SK-N-MC (cell line): ENCODE results near the gene ANKAR.

ENCODE experiments used
- DNase-seq: peaks from one replicate; pipeline ENCODE4 v3.0.0-alpha.2; 2011; ENCODE audit warnings: low read depth, low spot score
- H3K27ac ChIP-seq: fragments of 200-600 bp; sonication (generic); 2 replicates; pipeline ENCODE4 v1.5.1; 2016; ENCODE audit warnings: mixed run types
- H3K36me3 ChIP-seq: fragments of 200-600 bp; sonication (generic); 2 replicates; pipeline ENCODE4 v1.6.1; 2017; ENCODE audit warnings: antibody characterized with exemption, low read length, mixed read lengths; ENCODE audit not compliant: insufficient read depth
- H3K4me3 ChIP-seq: fragments of 200-600 bp; sonication (generic); 2 replicates; pipeline ENCODE4 v1.5.1; 2016
- H3K9ac ChIP-seq: fragments of 200-600 bp; sonication (generic); 2 replicates; pipeline ENCODE4 v1.8.0; 2017; ENCODE audit warnings: mixed run types, mixed read lengths; ENCODE audit not compliant: insufficient read length
- H3K9me3 ChIP-seq: fragments of 200-600 bp; sonication (generic); 2 replicates; pipeline ENCODE4 v1.6.1; 2017; ENCODE audit warnings: low read depth, mild to moderate bottlenecking, antibody characterized with exemption, low read length, moderate library complexity, mixed read lengths
- EZH2 ChIP-seq: fragments of 200-600 bp; sonication (generic); IDR thresholded peaks from one replicate; pipeline ENCODE4 v1.6.1; 2017; ENCODE audit warnings: antibody characterized with exemption
- FOXP2 ChIP-seq: optimal IDR thresholded peaks from 2 replicates; pipeline ENCODE3; 2011; ENCODE audit warnings: mild to moderate bottlenecking, moderate library complexity; ENCODE audit not compliant: insufficient read depth; ENCODE audit errors: extremely low read length, control extremely low read depth
- POLR2AphosphoS5 ChIP-seq: IDR thresholded peaks from 2 replicates; pipeline ENCODE4 v1.6.1; 2012; ENCODE audit warnings: mild to moderate bottlenecking, low read depth, low read length, borderline replicate concordance

Gene ANKAR, protein sequence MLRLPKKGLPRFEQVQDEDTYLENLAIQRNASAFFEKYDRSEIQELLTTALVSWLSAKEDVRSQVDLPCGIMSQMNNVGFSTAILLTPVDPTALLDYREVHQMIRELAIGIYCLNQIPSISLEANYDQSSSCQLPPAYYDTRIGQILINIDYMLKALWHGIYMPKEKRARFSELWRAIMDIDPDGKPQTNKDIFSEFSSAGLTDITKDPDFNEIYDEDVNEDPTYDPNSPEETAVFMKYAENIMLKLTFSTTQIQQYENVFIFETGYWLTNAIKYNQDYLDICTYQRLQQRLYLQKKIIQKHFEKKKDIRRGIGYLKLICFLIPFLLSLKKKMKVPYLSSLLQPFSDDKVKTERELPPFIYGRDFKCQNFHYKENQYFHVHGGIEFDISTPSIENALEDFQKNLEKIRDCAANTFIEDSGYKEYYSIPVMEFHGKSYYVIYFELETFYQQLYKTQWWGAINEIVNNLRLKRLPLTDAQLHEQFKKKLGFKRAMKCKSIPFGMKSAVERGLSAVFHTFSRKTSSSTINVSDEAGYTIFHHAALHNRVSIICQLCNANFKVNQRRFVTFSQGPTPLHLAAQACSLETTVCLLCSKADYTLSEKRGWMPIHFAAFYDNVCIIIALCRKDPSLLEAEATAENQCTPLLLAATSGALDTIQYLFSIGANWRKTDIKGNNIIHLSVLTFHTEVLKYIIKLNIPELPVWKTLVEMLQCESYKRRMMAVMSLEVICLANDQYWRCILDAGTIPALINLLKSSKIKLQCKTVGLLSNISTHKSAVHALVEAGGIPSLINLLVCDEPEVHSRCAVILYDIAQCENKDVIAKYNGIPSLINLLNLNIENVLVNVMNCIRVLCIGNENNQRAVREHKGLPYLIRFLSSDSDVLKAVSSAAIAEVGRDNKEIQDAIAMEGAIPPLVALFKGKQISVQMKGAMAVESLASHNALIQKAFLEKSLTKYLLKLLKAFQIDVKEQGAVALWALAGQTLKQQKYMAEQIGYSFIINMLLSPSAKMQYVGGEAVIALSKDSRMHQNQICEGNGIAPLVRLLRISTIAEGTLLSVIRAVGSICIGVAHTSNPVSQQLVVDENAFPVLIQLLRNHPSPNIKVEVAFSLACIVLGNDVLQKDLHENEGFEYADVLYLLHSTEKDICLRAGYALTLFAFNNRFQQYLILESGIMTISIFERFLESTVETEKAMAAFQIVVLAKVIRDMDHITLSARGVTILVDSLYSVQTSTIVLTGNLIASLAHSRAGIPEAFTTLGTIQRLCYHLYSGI (N-terminal part only)

GRCh38 chr2:189674374-189675112, at the start of gene ANKAR:
ANKAR (plus strand) TSS chr2:189674670; CDS start chr2:189676491, 1,821 bp downstream.
- TF ChIP-seq FOXP2 (no peak), EZH2 (no peak), POLR2AphosphoS5 (no peak)
- no peak for DNase-seq
- H3K27ac ChIP-seq, result no peak within 1 kb of the TSS
- H3K4me3 ChIP-seq, result no peak within 1 kb of the TSS
- H3K9me3 ChIP-seq, result peaks cover 4% of the 10 kb centered on the region; the same call in 1 of the 2 replicates
- H3K9ac ChIP-seq, result no peak within 1 kb of the TSS
- H3K36me3 ChIP-seq, result peaks cover 73% of the 10 kb centered on the region

DNA sequence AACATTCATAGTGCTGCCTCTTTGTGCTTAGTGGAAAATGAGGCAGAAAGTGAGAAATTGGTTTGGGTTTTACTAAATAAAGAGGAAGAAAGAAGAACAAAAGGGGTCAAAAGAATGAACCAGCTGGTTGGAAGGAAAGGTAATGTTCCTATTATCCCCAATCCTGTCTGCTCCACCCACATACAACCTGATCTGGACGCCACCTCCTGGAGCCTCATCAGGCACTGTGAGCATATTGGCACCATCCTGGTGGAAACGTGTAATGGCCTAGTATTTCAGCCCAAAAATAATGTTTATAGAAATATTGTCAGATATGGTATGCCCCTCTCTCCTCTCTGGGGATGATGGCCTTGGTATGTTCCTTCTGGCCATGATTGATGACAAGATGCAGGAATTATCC, 48.8 kb upstream of the ANKAR start:
- Histone ChIP-seq H3K9ac (no peak overlapping the region), H3K9me3 (no peaks in the 10 kb centered on the region), H3K36me3 (no peaks in the 10 kb centered on the region), H3K27ac (no peak overlapping the region), H3K4me3 (no peak overlapping the region)
- TF ChIP-seq POLR2AphosphoS5, result no peak
- DNase-seq, result no peak

GRCh38 chr2:189627789-189628188, 46.7 kb upstream of the ANKAR start:
- TF ChIP-seq FOXP2 (no peak), POLR2AphosphoS5 (no peak), EZH2 (no peak)
- H3K9ac ChIP-seq, result no peak overlapping the region
- no peaks in the 10 kb centered on the region for H3K9me3 ChIP-seq
- no peak overlapping the region for H3K4me3 ChIP-seq
- no peaks in the 10 kb centered on the region for H3K36me3 ChIP-seq
- DNase-seq, result no peak
- H3K27ac ChIP-seq, result no peak overlapping the region

- Histone ChIP-seq H3K9ac (no peak overlapping the region), H3K9me3 (no peaks in the 10 kb centered on the region), H3K36me3 (no peaks in the 10 kb centered on the region), H3K4me3 (no peak overlapping the region), H3K27ac (no peak overlapping the region)
- TF ChIP-seq POLR2AphosphoS5, result no peak
- TF ChIP-seq FOXP2, result no peak
- no peak for TF ChIP-seq EZH2
- DNase-seq, result no peak
Measured at GRCh38 chr2:189628817-189629530, 45.5 kb upstream of the ANKAR start.

- H3K9ac ChIP-seq, result no peak overlapping the region
- H3K9me3 ChIP-seq, result no peaks in the 10 kb centered on the region
- DNase-seq, result no peak
- peak overlapping the region; percentile 38; the same call in 1 of the 2 replicates for H3K27ac ChIP-seq
- no peak overlapping the region for H3K4me3 ChIP-seq
- TF ChIP-seq FOXP2, result no peak
- no peak for TF ChIP-seq EZH2
- no peak for TF ChIP-seq POLR2AphosphoS5
- H3K36me3 ChIP-seq, result no peaks in the 10 kb centered on the region
Measured at GRCh38 chr2:189629531-189630453, 44.7 kb upstream of the ANKAR start.

DNA sequence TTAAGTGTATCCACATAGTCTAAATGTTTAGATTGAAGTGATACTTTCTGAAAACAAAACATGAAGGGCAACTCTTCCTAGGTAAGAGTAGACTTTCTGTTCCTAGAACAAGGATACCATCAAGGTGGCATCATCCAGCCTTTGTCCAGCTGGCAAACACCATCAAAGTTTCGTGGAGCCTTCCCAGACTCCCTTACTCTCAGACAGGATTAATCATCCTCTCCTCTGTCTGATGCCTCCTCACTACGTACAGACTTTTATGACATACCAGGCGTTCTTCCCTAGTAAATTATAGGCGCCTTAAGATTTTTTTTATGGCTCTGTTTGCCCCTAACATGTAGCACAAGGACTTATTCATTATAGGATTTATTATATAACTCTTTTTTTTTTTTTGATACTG, 42.6 kb upstream of the ANKAR start:
- Histone ChIP-seq H3K9me3 (no peaks in the 10 kb centered on the region), H3K4me3 (no peak overlapping the region), H3K9ac (no peak overlapping the region), H3K36me3 (no peaks in the 10 kb centered on the region), H3K27ac (no peak overlapping the region)
- no peak for TF ChIP-seq FOXP2
- TF ChIP-seq EZH2, result no peak
- no peak for TF ChIP-seq POLR2AphosphoS5
- no peak for DNase-seq
